ENCODE results near the gene ZNF207.

Gene ZNF207

GRCh38 chr17:32320847-32321246 lies 29.1 kb upstream of the ZNF207 start:
- no peak for DNase-seq (ENCODE audit: low read depth)
- no peak for TF ChIP-seq CTCF (conservative IDR thresholded peaks at IDR 0.05; ENCODE audit: control insufficient read depth, insufficient read depth, low read depth, low read length)
- H3K4me3 ChIP-seq (ENCODE audit: control insufficient read depth, low read depth, low read length) = no peak overlapping the region

- no peak for DNase-seq (ENCODE audit: low read depth)
These were observed 26.9 kb upstream of the ZNF207 start for GRCh38 chr17:32323046-32323445.

GRCh38 chr17:32323811-32324491 lies 26.0 kb upstream of the ZNF207 start:
- no peak overlapping the region for H3K4me3 ChIP-seq (ENCODE audit: control insufficient read depth, low read depth, low read length)
- no peak for DNase-seq (ENCODE audit: low read depth)
- no peak for TF ChIP-seq CTCF (conservative IDR thresholded peaks at IDR 0.05; ENCODE audit: control insufficient read depth, insufficient read depth, low read depth, low read length)

More at GRCh38 chr17:32323046-32323445, 26.9 kb upstream of the ZNF207 start:
- no peak overlapping the region for H3K4me3 ChIP-seq (ENCODE audit: control insufficient read depth, low read depth, low read length)
- TF ChIP-seq CTCF (conservative IDR thresholded peaks at IDR 0.05; ENCODE audit: control insufficient read depth, insufficient read depth, low read depth, low read length) = no peak

- H3K4me3 ChIP-seq (ENCODE audit: control insufficient read depth, low read depth, low read length) = no peak overlapping the region
- no peak for DNase-seq (ENCODE audit: low read depth)
- no peak for TF ChIP-seq CTCF (conservative IDR thresholded peaks at IDR 0.05; ENCODE audit: control insufficient read depth, insufficient read depth, low read depth, low read length)
These were observed 22.0 kb upstream of the ZNF207 start for GRCh38 chr17:32327911-32328310.

GRCh38 chr17:32330147-32330546 lies 19.8 kb upstream of the ZNF207 start:
- no peak for DNase-seq (ENCODE audit: low read depth)
- no peak for TF ChIP-seq CTCF (conservative IDR thresholded peaks at IDR 0.05; ENCODE audit: control insufficient read depth, insufficient read depth, low read depth, low read length)
- no peak overlapping the region for H3K4me3 ChIP-seq (ENCODE audit: control insufficient read depth, low read depth, low read length)

GRCh38 chr17:32331243-32332040 lies 18.5 kb upstream of the ZNF207 start:
- TF ChIP-seq CTCF (conservative IDR thresholded peaks at IDR 0.05; ENCODE audit: control insufficient read depth, insufficient read depth, low read depth, low read length) = no peak
- no peak for DNase-seq (ENCODE audit: low read depth)
- no peak overlapping the region for H3K4me3 ChIP-seq (ENCODE audit: control insufficient read depth, low read depth, low read length)
